Activated naive CD4-positive, alpha-beta T cell treated with anti-CD3 and anti-CD28 coated beads, Interleukin-2, amount 50 U/mL, for 16 hours (primary cell): ENCODE results near the gene GPR155.
"Not testable (repeated sequence)": the region's sequence is repeated elsewhere in the genome, so short reads cannot be mapped to it uniquely, and the experiment has no call there.

ENCODE experiments used
- DNase-seq: peaks from one replicate; pipeline ENCODE4 v3.0.0-alpha.2; 2020

The GPR155 gene

DNA sequence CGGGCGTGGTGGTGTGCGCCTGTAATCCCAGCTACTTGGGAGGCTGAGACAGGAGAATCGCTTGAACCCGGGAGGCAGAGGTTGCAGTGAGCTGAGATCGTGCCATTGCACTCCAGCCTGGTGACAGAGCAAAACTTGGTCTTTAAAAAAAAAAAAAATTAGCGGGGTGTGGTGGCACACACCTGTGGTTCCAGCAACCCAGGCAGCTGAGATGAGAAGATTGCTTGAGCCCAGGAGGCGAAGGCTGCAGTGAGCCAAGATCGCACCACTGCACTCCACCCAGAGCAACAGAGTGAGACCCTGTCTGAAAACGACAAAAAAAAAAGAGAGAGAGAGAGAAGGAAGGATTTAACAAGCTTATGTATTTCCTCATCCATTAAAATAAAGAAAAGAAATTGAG, 2.7 kb upstream of the GPR155 start:
- not testable (repeated sequence) for DNase-seq

GRCh38 chr2:174487820-174488162, 962 bp upstream of the GPR155 start:
- no peak for DNase-seq

GRCh38 chr2:174487108-174487819, 435 bp upstream of the GPR155 start:
- peak; percentile 98 for DNase-seq

DNA sequence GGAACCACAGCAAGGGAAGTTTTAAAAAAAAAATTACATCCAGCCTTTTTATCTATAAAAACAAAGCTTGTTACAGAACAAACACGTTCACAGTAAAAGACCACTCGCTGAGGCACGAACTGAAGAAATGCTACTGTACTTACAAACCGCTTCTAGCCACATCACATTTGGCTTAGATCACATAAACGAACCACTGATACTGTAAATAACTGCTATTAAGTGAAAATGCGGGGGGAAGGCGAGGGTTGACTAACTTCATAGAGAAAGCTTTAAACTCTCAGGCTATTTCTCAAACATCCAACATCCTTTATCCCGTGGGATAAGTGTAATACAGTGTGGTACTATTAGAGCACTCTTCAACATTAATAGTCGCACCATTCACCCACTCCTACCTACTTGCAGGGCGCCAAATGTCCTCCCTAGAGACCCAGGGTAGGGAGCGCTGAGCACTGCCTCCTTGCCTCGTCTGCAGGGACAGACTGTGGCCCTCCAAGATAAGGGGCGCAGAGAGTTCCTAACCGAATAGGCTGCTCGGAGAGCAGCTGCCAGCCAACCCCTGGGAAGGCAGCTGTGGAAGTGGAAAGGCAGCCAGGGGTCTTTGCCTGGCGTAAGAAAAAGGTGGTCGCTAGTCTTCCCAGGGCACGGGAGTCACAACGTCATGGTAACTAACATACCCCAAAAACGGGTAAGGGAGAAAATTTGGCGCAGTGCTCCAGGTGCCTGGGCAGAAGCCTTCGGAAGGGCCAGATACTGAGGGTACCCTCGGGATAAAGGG, 854 bp downstream of the GPR155 start:
- peak; percentile 33 for DNase-seq

- DNase-seq = not testable (repeated sequence)
Observed at GRCh38 chr2:174485045-174485444, 1.8 kb downstream of the GPR155 start.

GRCh38 chr2:174484573-174484972, 2.3 kb downstream of the GPR155 start:
- DNase-seq = no peak

DNA sequence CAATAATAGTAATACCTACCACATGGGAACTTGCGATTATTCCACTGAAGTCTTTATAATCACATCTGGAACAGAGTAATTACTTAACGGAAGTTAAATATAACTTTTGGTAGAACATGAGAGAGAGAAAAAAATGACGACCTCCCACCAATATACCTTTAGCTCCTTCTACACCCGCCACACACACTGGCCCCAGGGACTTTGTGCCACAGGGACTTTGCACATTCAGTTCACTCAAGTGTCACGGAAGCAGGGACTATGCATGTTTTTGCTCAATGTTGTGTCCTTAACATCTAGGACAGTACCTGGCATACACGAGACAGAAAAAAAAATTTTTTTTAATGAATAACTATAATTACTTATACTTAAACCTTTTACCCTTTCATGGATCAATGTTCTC, 4.0 kb downstream of the GPR155 start:
- no peak for DNase-seq

DNA sequence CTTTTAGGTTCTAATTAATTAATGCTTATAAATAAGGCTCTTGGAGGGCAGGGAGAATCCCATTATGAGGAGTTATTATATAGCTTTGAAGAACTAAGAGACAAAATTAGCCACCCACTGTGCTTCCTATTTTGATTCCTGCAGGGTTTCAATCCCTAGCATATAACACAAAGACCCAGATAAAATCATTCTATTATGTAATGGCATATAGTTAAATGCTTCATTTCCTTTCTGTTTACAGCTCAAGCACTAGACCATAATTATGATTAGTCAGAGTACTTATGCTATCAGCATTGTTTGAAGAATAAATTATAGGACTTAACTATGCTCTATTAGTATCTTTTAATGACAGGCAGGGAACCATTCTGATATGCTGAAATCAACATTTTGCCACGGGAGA, 9.1 kb downstream of the GPR155 start:
- DNase-seq = no peak

DNA sequence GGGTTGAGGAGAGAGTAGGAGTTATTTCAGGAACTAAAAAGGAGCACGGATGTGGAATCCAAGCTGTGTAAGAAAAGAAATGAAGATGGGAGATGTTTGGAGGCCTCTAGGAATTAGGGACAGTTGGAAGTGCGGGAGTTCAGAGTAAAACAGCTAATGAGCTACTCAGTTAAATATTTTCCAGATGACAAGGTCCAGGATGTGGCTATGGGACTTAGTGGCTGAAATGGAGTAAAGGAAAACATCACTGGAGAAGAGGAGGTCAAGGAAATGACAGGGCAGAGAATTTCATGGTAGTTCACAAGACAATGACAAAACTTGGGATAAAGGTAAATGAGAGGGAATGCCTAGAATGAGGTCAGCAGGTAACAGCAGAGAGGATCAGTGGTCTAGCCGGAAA, 13.0 kb downstream of the GPR155 start:
- DNase-seq = no peak

DNA sequence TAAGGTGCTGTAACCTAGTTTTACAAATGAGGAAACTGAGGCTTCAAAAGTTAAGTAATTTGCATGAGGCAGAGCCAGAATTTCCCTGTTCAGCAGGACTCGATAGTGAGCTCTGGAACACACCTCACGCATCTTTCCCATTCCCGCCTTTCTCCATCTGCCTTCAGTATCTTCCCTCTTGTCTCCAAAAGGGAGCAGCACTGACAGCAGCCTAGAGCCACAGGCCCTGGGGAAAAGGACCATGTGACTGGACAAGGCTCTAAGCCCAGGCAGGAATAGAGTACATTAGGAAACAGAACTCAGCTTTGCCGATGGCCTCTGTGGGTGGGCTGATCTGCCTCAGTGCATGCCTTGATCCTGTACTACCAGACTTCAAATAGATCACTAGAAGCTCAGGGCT, 21.5 kb downstream of the GPR155 start:
- DNase-seq = no peak

GRCh38 chr2:174461221-174461620, 25.6 kb downstream of the GPR155 start:
- no peak for DNase-seq

- no peak for DNase-seq
Observed at GRCh38 chr2:174454566-174454965, 32.3 kb downstream of the GPR155 start.

DNA sequence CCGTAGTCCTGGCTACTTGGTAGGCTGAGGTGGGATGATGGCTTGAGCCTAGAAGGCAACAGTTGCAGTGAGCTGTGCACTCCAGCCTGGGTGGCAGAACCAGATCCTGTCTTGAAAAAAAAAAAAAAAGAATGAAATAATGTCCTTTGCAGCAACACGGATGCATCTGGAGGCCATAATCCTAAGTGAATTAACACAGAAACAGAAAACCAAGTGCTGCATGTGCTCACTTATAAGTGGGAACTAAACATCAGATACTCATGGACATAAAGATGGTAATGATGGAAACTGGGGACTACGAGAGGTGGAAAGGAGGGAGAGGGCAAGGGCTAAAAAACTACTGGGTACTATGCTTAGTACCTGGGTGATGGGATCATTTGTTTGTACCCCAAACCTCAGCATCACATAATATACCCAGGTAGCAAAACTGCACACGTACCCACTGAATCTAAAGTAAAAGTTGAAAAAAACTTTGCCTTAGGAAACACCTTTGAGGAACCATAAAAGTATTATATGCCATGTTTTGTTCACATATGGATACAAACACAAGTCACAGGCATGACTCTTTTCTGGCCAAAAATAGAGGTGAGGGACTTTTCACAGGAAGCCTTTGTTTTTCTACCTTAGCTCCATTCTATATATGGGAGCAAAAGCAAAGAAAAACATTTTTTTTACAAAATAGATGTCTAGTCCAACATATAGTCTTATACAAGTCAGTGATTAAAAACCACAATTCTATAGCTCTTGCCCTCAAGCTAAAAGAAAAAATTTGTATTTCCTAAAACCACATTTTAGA, 36.6 kb downstream of the GPR155 start:
- no peak for DNase-seq

GRCh38 chr2:174449033-174449432, 37.8 kb downstream of the GPR155 start:
- DNase-seq = no peak

DNA sequence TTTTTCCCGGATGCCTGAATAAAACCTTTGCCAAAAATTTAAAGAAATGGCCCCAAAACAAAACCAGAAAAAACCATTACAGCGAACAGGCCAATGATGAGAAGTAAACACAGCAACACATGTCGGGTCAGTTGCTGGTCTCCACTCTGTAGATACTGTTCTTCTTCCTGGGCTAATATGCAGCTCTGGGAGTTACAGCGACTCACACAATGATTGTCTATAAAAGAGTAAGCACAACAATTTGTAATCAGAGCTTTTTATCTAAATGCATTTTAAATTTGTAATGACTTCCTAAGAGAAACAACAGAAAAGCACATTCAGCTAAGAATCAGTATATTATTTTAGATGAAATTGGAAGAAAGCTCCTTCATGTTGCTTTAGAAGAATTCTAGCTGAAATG, 40.3 kb downstream of the GPR155 start:
- no peak for DNase-seq

GRCh38 chr2:174445248-174445647, 41.6 kb downstream of the GPR155 start:
- no peak for DNase-seq

- no peak for DNase-seq
Observed at GRCh38 chr2:174444761-174445160, 42.1 kb downstream of the GPR155 start.

DNA sequence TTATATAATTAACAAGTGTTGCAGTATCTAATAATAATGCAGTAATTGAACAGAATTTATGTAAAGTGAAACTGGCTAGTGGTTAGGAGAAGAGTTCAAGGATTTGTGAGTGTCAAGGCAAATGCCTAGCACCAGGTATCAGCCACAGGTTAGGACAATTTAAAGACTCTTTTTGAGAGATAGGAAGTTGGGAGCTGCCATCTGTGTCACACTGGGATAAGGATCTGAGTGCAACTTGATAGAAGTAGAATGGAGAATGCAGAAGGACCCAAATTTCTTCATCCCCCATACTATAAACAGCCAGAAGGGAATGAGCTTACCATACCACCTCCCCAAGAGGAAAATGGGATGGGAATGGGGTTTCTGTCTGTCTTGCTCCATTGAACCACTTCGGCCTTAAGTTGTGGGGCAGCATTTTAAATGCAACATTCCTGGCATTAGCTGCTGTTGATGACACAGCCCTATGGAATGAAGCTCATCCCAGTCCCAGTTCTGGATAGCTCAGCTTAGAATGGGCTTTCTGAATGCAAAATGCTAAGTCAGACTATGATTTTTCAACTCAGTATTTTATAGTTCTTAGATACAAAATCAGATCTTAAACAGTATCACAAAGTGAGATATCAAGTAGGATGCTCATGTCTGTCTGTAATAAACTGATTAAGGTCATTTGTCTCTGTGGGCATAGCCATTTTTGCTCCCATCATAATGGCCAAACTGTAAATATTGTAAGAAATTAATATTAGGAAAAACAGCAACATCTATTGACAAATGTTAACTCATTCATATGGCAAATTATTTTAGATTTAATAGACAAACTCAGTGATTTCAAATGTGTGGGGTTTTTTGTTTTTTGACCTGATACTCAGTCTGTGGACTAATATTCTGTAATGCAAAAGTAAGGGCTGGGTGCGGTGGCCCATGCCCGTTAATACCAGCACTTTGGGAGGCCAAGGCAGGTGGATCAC, 44.0 kb downstream of the GPR155 start:
- DNase-seq = no peak

- no peak for DNase-seq
Observed at GRCh38 chr2:174439950-174440349, 46.9 kb downstream of the GPR155 start.

DNA sequence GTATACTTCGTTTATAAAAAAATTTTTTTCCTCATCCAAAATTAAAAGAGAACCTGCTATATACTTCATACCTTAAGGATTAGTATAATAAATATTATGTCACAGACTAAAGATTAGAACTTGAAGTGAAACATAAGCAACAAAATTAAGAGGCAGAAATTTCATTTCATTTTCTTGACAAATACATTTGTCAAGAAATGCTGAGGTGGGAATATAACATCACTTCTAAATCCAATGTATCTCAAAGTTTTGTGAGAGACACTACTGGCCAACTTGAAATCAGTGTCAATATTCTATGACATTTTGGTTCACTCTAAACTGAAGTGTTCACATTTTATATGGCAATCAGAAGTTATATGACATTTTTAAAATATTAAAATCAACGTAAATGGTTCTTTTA, 47.5 kb downstream of the GPR155 start:
- no peak for DNase-seq

GRCh38 chr2:174438146-174438886, 48.5 kb downstream of the GPR155 start:
- no peak for DNase-seq

DNA sequence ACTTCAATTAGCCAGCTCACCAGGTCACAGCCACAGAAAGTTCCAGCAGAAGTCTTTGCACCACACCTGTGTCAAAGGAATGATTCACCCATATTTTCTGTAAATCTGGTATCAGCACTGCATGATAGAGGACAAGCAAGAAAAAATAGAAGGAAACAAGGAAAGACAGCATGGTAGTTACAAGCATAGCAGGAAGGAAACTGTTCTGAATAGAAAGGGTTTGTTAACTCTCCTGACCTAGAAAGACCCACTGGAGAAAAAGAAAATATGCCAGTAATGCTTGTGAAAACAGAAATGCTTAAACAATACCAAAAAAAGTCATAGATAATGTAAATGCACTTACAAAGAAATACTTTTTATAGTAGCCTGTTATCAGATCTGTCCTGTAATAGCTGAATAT, 50.5 kb downstream of the GPR155 start:
- no peak for DNase-seq
